LNCaP clone FGC (cell line): ENCODE data around the gene ATP1B1.

Experiments used
- DNase-seq: peaks from one replicate; pipeline ENCODE4 v3.0.0-alpha.2; 2011; ENCODE audit warnings: low read depth
- H3K4me3 ChIP-seq: 2 replicates; pipeline ENCODE4 v1.5.1; 2011; ENCODE audit warnings: mild to moderate bottlenecking, low read depth, low read length, control low read depth
- TF ChIP-seq, protein P1 (sequence below): IDR thresholded peaks from 2 replicates; pipeline ENCODE4 v1.5.1; 2012; ENCODE audit warnings: mild to moderate bottlenecking; ENCODE audit not compliant: control insufficient read depth, insufficient read depth; ENCODE audit errors: extremely low read depth

Gene ATP1B1

GRCh38 chr1:169070547-169070946 lies 35.9 kb upstream of the ATP1B1 start:
- TF ChIP-seq, protein P1, sequence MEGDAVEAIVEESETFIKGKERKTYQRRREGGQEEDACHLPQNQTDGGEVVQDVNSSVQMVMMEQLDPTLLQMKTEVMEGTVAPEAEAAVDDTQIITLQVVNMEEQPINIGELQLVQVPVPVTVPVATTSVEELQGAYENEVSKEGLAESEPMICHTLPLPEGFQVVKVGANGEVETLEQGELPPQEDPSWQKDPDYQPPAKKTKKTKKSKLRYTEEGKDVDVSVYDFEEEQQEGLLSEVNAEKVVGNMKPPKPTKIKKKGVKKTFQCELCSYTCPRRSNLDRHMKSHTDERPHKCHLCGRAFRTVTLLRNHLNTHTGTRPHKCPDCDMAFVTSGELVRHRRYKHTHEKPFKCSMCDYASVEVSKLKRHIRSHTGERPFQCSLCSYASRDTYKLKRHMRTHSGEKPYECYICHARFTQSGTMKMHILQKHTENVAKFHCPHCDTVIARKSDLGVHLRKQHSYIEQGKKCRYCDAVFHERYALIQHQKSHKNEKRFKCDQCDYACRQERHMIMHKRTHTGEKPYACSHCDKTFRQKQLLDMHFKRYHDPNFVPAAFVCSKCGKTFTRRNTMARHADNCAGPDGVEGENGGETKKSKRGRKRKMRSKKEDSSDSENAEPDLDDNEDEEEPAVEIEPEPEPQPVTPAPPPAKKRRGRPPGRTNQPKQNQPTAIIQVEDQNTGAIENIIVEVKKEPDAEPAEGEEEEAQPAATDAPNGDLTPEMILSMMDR, result no peak
- peak; percentile 58 for DNase-seq
- no peak overlapping the region for H3K4me3 ChIP-seq

- H3K4me3 ChIP-seq, result no peak overlapping the region
- DNase-seq, result no peak
- TF ChIP-seq, protein P1, result no peak
Measured at GRCh38 chr1:169070958-169071357, 35.5 kb upstream of the ATP1B1 start.

DNA sequence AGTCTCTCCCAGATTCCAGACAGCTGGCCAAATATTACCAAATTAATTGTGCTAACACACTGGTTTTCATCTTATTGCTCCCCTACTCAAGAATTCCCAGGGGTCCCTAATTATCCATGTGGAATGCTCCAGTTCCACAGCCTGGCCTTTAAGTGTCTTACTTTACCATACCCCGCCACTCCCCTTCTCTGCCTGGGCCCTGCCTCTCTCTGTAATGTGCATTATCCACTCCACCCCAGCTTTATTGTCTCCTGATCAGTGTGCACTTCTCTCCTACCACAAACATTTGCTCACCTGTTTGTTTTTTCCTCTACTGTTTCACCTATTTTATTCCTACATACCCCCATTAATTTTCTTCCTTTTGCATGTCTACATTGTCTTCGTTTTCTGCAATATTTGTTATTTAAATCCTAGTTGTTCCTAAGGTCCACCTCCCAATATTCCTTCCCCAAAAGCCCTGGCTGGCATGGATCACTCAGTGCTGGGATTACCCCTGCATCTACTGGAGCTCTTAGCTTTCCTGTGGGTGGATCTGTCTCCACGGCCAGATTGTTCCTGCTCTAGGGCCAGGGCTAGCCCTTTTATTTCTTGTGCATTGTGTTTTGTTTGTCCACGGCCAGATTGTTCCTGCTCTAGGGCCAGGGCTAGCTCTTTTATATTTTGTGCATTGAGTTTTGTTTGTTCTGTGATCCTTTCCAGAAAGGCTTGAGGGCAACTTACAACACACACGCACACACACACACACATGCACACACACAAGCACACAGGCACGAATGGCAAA lies 33.4 kb upstream of the ATP1B1 start:
- DNase-seq, result no peak
- TF ChIP-seq, protein P1, result no peak
- H3K4me3 ChIP-seq, result no peak overlapping the region

GRCh38 chr1:169078163-169078883 lies 28.2 kb upstream of the ATP1B1 start:
- peak; percentile 45 for DNase-seq
- TF ChIP-seq, protein P1, result no peak
- no peak overlapping the region for H3K4me3 ChIP-seq

DNA sequence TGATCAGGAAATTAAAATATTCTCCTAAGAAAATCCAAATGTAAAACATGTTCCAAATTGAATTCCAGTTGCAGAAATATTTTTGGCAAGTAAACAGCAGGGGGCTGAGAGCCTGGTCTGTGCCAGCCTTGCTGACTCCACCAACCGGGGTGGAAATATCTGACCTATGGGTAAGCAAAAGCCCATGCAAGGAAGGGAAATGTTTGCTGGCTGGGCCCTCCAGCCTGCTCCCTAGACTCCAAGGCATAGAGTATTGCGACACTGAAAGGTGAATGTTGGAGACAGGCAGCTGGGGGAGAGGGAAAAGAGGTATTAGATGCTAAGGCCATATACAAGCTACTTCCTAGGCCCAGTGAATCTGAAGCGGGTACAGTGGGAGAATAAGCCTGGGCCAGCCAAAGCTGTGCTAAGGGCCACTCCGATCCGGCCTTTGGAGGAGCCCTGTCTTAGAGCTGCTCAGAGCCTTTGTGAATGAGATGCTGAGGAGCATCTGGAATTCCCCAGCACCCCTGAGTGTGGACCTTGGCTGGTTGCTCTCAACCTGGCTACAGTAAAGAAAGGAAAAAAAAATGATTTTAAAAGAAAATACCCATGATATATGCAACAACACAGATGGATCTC lies 24.9 kb upstream of the ATP1B1 start:
- DNase-seq, result no peak
- TF ChIP-seq, protein P1, result no peak
- H3K4me3 ChIP-seq, result no peak overlapping the region

DNA sequence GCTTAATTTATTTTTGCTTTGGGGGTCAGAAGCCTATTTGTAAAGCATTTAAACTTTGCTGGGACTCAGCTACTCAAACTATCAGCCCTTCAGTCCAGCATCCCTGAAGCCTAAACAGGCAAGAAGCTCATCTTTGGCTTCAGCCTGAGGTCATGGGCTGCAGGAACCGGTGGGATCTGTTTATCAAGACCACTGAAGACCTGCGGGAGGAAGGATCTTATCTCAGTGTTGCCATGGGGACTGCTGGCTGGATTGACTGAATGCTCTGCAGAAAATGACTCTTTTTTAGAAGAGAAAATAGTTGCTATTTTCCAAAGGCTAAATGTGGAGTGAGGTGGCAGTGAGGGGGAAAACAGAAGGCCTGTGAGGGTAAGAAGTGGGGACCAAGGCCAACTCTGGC lies 20.6 kb upstream of the ATP1B1 start:
- H3K4me3 ChIP-seq, result no peak overlapping the region
- TF ChIP-seq, protein P1, result no peak
- DNase-seq, result no peak
